ENCODE data around the gene ABLIM2. TPM values are rescaled to one million over a fixed set of nuclear protein-coding genes. Genes with fewer than 3 reads are reported as not detected.

The ABLIM2 gene
- total RNA-seq, 1 experiment from 2014 or later = 2.7 TPM

- intact Hi-C loops (cut with micrococcal nuclease; ENCODE audit: unreplicated experiment) = no loop called here
- DNase-seq (ENCODE audit: low spot score) = no peak
- CTCF ChIA-PET = no interaction called here
- no peaks in the 10 kb centered on the region for H3K9me3 ChIP-seq (ENCODE audit: low read depth, low read length, poor library complexity, severe bottlenecking)
- H3K4me3 ChIP-seq (ENCODE audit: low read depth, low read length, poor library complexity, severe bottlenecking) = no peak overlapping the region
- H3K27ac ChIP-seq (ENCODE audit: low read depth, low read length, poor library complexity, severe bottlenecking) = no peak overlapping the region
- BruUV-seq (replicated peaks) = no TSS peak
- H3K36me3 ChIP-seq (ENCODE audit: insufficient read depth, low read length, poor library complexity, severe bottlenecking) = no peaks in the 10 kb centered on the region
- no peaks in the 10 kb centered on the region for H3K27me3 ChIP-seq (replicated peaks; ENCODE audit: insufficient read depth, low read depth, low read length, poor library complexity)
- H3K4me1 ChIP-seq (ENCODE audit: insufficient read depth, low read length, poor library complexity, severe bottlenecking) = no peaks in the 10 kb centered on the region
- POLR2A ChIA-PET (ENCODE audit: low non-redundant PET) = no interaction called here
- no peak for TF ChIP-seq EZH2 (IDR thresholded peaks at IDR 0.05; ENCODE audit: borderline replicate concordance, low read depth, low read length, poor library complexity, severe bottlenecking)
- no peak for TF ChIP-seq CTCF (conservative IDR thresholded peaks at IDR 0.05; ENCODE audit: low read depth, low read length)
These were observed 58.6 kb downstream of the ABLIM2 start for GRCh38 chr4:8099981-8100464.

- Histone ChIP-seq H3K36me3 (ENCODE audit: insufficient read depth, low read length, poor library complexity, severe bottlenecking) (no peaks in the 10 kb centered on the region), H3K4me3 (ENCODE audit: low read depth, low read length, poor library complexity, severe bottlenecking) (no peak overlapping the region), H3K27me3 (replicated peaks; ENCODE audit: insufficient read depth, low read depth, low read length, poor library complexity) (no peaks in the 10 kb centered on the region), H3K4me1 (ENCODE audit: insufficient read depth, low read length, poor library complexity, severe bottlenecking) (no peaks in the 10 kb centered on the region), H3K9me3 (ENCODE audit: low read depth, low read length, poor library complexity, severe bottlenecking) (peaks cover 8% of the 10 kb centered on the region), H3K27ac (ENCODE audit: low read depth, low read length, poor library complexity, severe bottlenecking) (no peak overlapping the region)
- no TSS peak for BruUV-seq (replicated peaks)
- intact Hi-C loops (cut with micrococcal nuclease; ENCODE audit: unreplicated experiment) = no loop called here
- no peak for DNase-seq (ENCODE audit: low spot score)
- POLR2A ChIA-PET (ENCODE audit: low non-redundant PET) = no interaction called here
- CTCF ChIA-PET = no interaction called here
- TF ChIP-seq CTCF (conservative IDR thresholded peaks at IDR 0.05; ENCODE audit: low read depth, low read length) = no peak
- no peak for TF ChIP-seq EZH2 (IDR thresholded peaks at IDR 0.05; ENCODE audit: borderline replicate concordance, low read depth, low read length, poor library complexity, severe bottlenecking)
These were observed 60.1 kb downstream of the ABLIM2 start for GRCh38 chr4:8098506-8098905.

- Histone ChIP-seq H3K27ac (ENCODE audit: low read depth, low read length, poor library complexity, severe bottlenecking) (no peak overlapping the region), H3K36me3 (ENCODE audit: insufficient read depth, low read length, poor library complexity, severe bottlenecking) (no peaks in the 10 kb centered on the region), H3K4me1 (ENCODE audit: insufficient read depth, low read length, poor library complexity, severe bottlenecking) (no peaks in the 10 kb centered on the region), H3K27me3 (replicated peaks; ENCODE audit: insufficient read depth, low read depth, low read length, poor library complexity) (no peaks in the 10 kb centered on the region), H3K4me3 (ENCODE audit: low read depth, low read length, poor library complexity, severe bottlenecking) (no peak overlapping the region), H3K9me3 (ENCODE audit: low read depth, low read length, poor library complexity, severe bottlenecking) (peaks cover 13% of the 10 kb centered on the region)
- BruUV-seq (replicated peaks) = no TSS peak
- no peak for DNase-seq (ENCODE audit: low spot score)
- ChIA-PET CTCF (interaction anchor here (0.5 kb wide), 1 partner anchor 42 kb away, joined by 3 read pairs; no protein-coding TSS in a partner anchor), POLR2A (ENCODE audit: low non-redundant PET) (no interaction called here)
- intact Hi-C loops (cut with micrococcal nuclease; ENCODE audit: unreplicated experiment) = no loop called here
- TF ChIP-seq CTCF (conservative IDR thresholded peaks at IDR 0.05; ENCODE audit: low read depth, low read length) (no peak), EZH2 (IDR thresholded peaks at IDR 0.05; ENCODE audit: borderline replicate concordance, low read depth, low read length, poor library complexity, severe bottlenecking) (no peak)
These were observed 60.8 kb downstream of the ABLIM2 start for GRCh38 chr4:8097721-8098345.
